ENCODE results near the gene CCR5.

- TF ChIP-seq POLR2A (IDR thresholded peaks at IDR 0.05) (no peak), POLR2AphosphoS5 (IDR thresholded peaks at IDR 0.05) (no peak), EP300 (IDR thresholded peaks at IDR 0.05) (no peak), CTCF (IDR thresholded peaks at IDR 0.05) (no peak)
Observed at GRCh38 chr3:46408853-46409252, 38.1 kb downstream of the CCR5 start.
